Testis (tissue), 2 donors: ENCODE results near the gene MX1.

Experiments used
- CTCF ChIP-seq, 3 experiments: fragments of 450-650 bp in 2 of 3; fragments of 200-600 bp in 1 of 3; sonication (generic) in 1 of 3; IDR thresholded peaks; one replicate each; pipeline ENCODE4 v1.5.1; 2016 to 2019; ENCODE audit warnings: antibody characterized with exemption in 3 of 3, mild to moderate bottlenecking in 2 of 3, moderate library complexity in 1 of 3
- POLR2A ChIP-seq: fragments of 450-650 bp; IDR thresholded peaks from one replicate; pipeline ENCODE4 v1.6.1; 2017; ENCODE audit warnings: antibody characterized with exemption, mild to moderate bottlenecking, moderate library complexity

GRCh38 chr21:41390043-41390639, 35.9 kb upstream of the MX1 start:
- TF ChIP-seq CTCF (IDR thresholded peaks at IDR 0.05), result no peak
- TF ChIP-seq POLR2A, result no peak
